HEK293 (cell line): ENCODE data around the gene RTRAF.

Experiments
- CTCF ChIA-PET: fragments of 350-600 bp; formaldehyde crosslinking; extraction: SDS; loops from one replicate; lab custom pipeline; 2021; ENCODE audit warnings: antibody characterized with exemption; lab: Yijun Ruan, JAX
- POLR2A ChIA-PET: fragments of 300-600 bp; formaldehyde crosslinking; extraction: SDS; loops from one replicate; lab custom pipeline; 2020; ENCODE audit warnings: antibody characterized with exemption, inconsistent platforms; lab: Yijun Ruan, JAX
- H3K27ac ChIP-seq: fragments of 200-500 bp; sonication (Bioruptor generic); 2 replicates; pipeline ENCODE4 v1.5.1; 2014; ENCODE audit warnings: low read depth, low read length, control low read depth, inconsistent platforms; ENCODE audit errors: extremely low read depth
- H3K36me3 ChIP-seq, 2 experiments: fragments of 200-500 bp in 1 of 2; sonication (Bioruptor generic) in 1 of 2; 1 replicate in 1 of 2; 2 replicates in 1 of 2; pipeline ENCODE4 v1.5.1; 2014 to 2017; ENCODE audit warnings: inconsistent platforms in 2 of 2, low read length in 2 of 2; ENCODE audit not compliant: control insufficient read depth in 2 of 2, insufficient read depth in 1 of 2
- H3K4me1 ChIP-seq: fragments of 200-500 bp; sonication (Bioruptor generic); 2 replicates; pipeline ENCODE4 v1.5.1; 2014; ENCODE audit warnings: mild to moderate bottlenecking, low read length, inconsistent platforms; ENCODE audit not compliant: control insufficient read depth, insufficient read depth
- H3K4me3 ChIP-seq: 2 replicates; pipeline ENCODE4 v1.5.1; 2011; ENCODE audit warnings: low read depth, mild to moderate bottlenecking, control low read depth, low read length, moderate library complexity
- H3K9me3 ChIP-seq: fragments of 200-500 bp; sonication (Bioruptor generic); 2 replicates; pipeline ENCODE4 v1.5.1; 2014; ENCODE audit warnings: low read depth, low read length, inconsistent platforms; ENCODE audit not compliant: control insufficient read depth, insufficient read depth
- GLIS1 ChIP-seq: fragments of 450-650 bp; formaldehyde crosslinking; IDR thresholded peaks from 2 replicates; pipeline ENCODE4 v1.5.1; 2016; ENCODE audit warnings: missing biosample characterization, missing genetic modification characterization
- GLIS2 ChIP-seq: fragments of 450-650 bp; formaldehyde crosslinking; IDR thresholded peaks from 2 replicates; pipeline ENCODE4 v1.5.1; 2016; ENCODE audit warnings: missing biosample characterization, missing genetic modification characterization
- HOXA7 ChIP-seq: sonication (generic); formaldehyde crosslinking; IDR thresholded peaks from 2 replicates; pipeline ENCODE4 v1.8.1; 2022; ENCODE audit warnings: missing genetic modification reagents, borderline replicate concordance
- HOXC10 ChIP-seq: sonication (generic); formaldehyde crosslinking; IDR thresholded peaks from 2 replicates; pipeline ENCODE4 v1.8.1; 2023; ENCODE audit warnings: mild to moderate bottlenecking, missing genetic modification reagents
- HOXD13 ChIP-seq: sonication (generic); formaldehyde crosslinking; IDR thresholded peaks from 2 replicates; pipeline ENCODE4 v1.8.0; 2022; ENCODE audit warnings: missing genetic modification reagents, borderline replicate concordance
- KLF16 ChIP-seq: fragments of 450-650 bp; formaldehyde crosslinking; IDR thresholded peaks from 2 replicates; pipeline ENCODE4 v1.5.1; 2017; ENCODE audit warnings: missing biosample characterization, missing genetic modification characterization
- RBAK ChIP-seq: fragments of 450-650 bp; formaldehyde crosslinking; IDR thresholded peaks from 2 replicates; pipeline ENCODE4 v1.5.1; 2016; ENCODE audit warnings: missing biosample characterization, missing genetic modification characterization
- SP2 ChIP-seq: fragments of 450-650 bp; formaldehyde crosslinking; IDR thresholded peaks from 2 replicates; pipeline ENCODE4 v1.5.1; 2016; ENCODE audit warnings: missing biosample characterization, missing genetic modification characterization
- ZBTB11 ChIP-seq: fragments of 450-650 bp; formaldehyde crosslinking; conservative IDR thresholded peaks from 2 replicates; pipeline ENCODE4 v1.5.1; 2016; ENCODE audit warnings: low read depth, missing biosample characterization, missing genetic modification characterization
- ZBTB17 ChIP-seq: fragments of 450-650 bp; formaldehyde crosslinking; IDR thresholded peaks from 2 replicates; pipeline ENCODE4 v1.5.1; 2016; ENCODE audit warnings: missing biosample characterization, missing genetic modification characterization
- ZBTB20 ChIP-seq: fragments of 450-650 bp; formaldehyde crosslinking; IDR thresholded peaks from 2 replicates; pipeline ENCODE4 v1.5.1; 2016; ENCODE audit warnings: missing biosample characterization, missing genetic modification characterization
- ZBTB8A ChIP-seq: fragments of 450-650 bp; formaldehyde crosslinking; IDR thresholded peaks from 2 replicates; pipeline ENCODE4 v1.5.1; 2016; ENCODE audit warnings: missing biosample characterization, missing genetic modification characterization
- ZFP69B ChIP-seq: fragments of 450-650 bp; formaldehyde crosslinking; IDR thresholded peaks from 2 replicates; pipeline ENCODE4 v1.5.1; 2016; ENCODE audit warnings: missing biosample characterization, missing genetic modification characterization
- ZIC2 ChIP-seq: fragments of 450-650 bp; formaldehyde crosslinking; IDR thresholded peaks from 2 replicates; pipeline ENCODE4 v1.5.1; 2016; ENCODE audit warnings: missing biosample characterization, missing genetic modification characterization
- ZNF16 ChIP-seq: fragments of 450-650 bp; formaldehyde crosslinking; IDR thresholded peaks from 2 replicates; pipeline ENCODE4 v1.5.1; 2016; ENCODE audit warnings: low read depth, missing biosample characterization, missing genetic modification characterization
- ZNF202 ChIP-seq: fragments of 450-650 bp; formaldehyde crosslinking; IDR thresholded peaks from 2 replicates; pipeline ENCODE4 v1.5.1; 2016; ENCODE audit warnings: missing biosample characterization, missing genetic modification characterization, borderline replicate concordance
- ZNF214 ChIP-seq: fragments of 450-650 bp; formaldehyde crosslinking; IDR thresholded peaks from 2 replicates; pipeline ENCODE4 v1.5.1; 2017; ENCODE audit warnings: missing biosample characterization, mild to moderate bottlenecking, missing genetic modification characterization, borderline replicate concordance
- ZNF239 ChIP-seq: fragments of 450-650 bp; formaldehyde crosslinking; IDR thresholded peaks from 2 replicates; pipeline ENCODE4 v1.5.1; 2016; ENCODE audit warnings: missing biosample characterization, missing genetic modification characterization
- ZNF248 ChIP-seq: fragments of 450-650 bp; formaldehyde crosslinking; IDR thresholded peaks from 2 replicates; pipeline ENCODE4 v1.5.1; 2017; ENCODE audit warnings: missing biosample characterization, missing genetic modification characterization
- ZNF266 ChIP-seq: fragments of 450-650 bp; formaldehyde crosslinking; IDR thresholded peaks from 2 replicates; pipeline ENCODE4 v1.5.1; 2016; ENCODE audit warnings: missing biosample characterization, missing genetic modification characterization, low read depth
- ZNF341 ChIP-seq: fragments of 450-650 bp; formaldehyde crosslinking; IDR thresholded peaks from 2 replicates; pipeline ENCODE4; 2016; ENCODE audit warnings: low read depth, missing biosample characterization, missing genetic modification characterization
- ZNF521 ChIP-seq: fragments of 450-650 bp; formaldehyde crosslinking; IDR thresholded peaks from 2 replicates; pipeline ENCODE4 v1.5.1; 2017; ENCODE audit warnings: missing biosample characterization, mild to moderate bottlenecking, missing genetic modification characterization
- ZNF560 ChIP-seq: fragments of 450-650 bp; formaldehyde crosslinking; IDR thresholded peaks from 2 replicates; pipeline ENCODE4 v1.5.1; 2017; ENCODE audit warnings: missing biosample characterization, missing genetic modification characterization, borderline replicate concordance
- ZNF561 ChIP-seq: fragments of 450-650 bp; IDR thresholded peaks from 2 replicates; pipeline ENCODE4 v1.5.1; 2018; ENCODE audit warnings: missing biosample characterization, missing genetic modification characterization, borderline replicate concordance
- ZNF621 ChIP-seq: fragments of 450-650 bp; formaldehyde crosslinking; IDR thresholded peaks from 2 replicates; pipeline ENCODE4 v1.5.1; 2017; ENCODE audit warnings: missing biosample characterization, missing genetic modification characterization
- ZNF704 ChIP-seq: fragments of 450-650 bp; formaldehyde crosslinking; IDR thresholded peaks from 2 replicates; pipeline ENCODE4 v1.5.1; 2016; ENCODE audit warnings: missing biosample characterization, missing genetic modification characterization
- ZNF785 ChIP-seq: fragments of 450-650 bp; formaldehyde crosslinking; IDR thresholded peaks from 2 replicates; pipeline ENCODE4 v1.5.1; 2016; ENCODE audit warnings: missing biosample characterization, missing genetic modification characterization
- ZNF837 ChIP-seq: fragments of 450-650 bp; formaldehyde crosslinking; IDR thresholded peaks from 2 replicates; pipeline ENCODE4 v1.5.1; 2016; ENCODE audit warnings: missing biosample characterization, missing genetic modification characterization
- TF ChIP-seq, protein P1 (sequence below): fragments of 450-650 bp; formaldehyde crosslinking; IDR thresholded peaks from 2 replicates; pipeline ENCODE4 v1.5.1; 2016; ENCODE audit warnings: missing biosample characterization, missing genetic modification characterization

The RTRAF gene

GRCh38 chr14:52046376-52046917 is 57.1 kb downstream of the RTRAF start (continued):
- TF ChIP-seq ZNF837 (no peak), HOXA7 (no peak)

GRCh38 chr14:52048116-52048515 is 58.8 kb downstream of the RTRAF start:
- H3K36me3 ChIP-seq: no peaks in the 10 kb centered on the region
- TF ChIP-seq ZNF239 (tag by site-specific recombination) (no peak), ZBTB17 (tag by site-specific recombination) (no peak), KLF16 (no peak), ZNF561 (no peak)
- H3K4me1 ChIP-seq: no peaks in the 10 kb centered on the region
- no peak overlapping the region for H3K27ac ChIP-seq
- ChIA-PET CTCF (interaction anchor here (0.6 to 1.1 kb wide), 2 partner anchors 11 to 1091 kb away, joined by 3 read pairs; no protein-coding TSS in a partner anchor), POLR2A (interaction anchor here (1.6 kb wide), 1 partner anchor 21 kb away, joined by 7 read pairs; the partner anchor contains the start of gene NID2)
- H3K4me3 ChIP-seq: no peak overlapping the region
- no peaks in the 10 kb centered on the region for H3K9me3 ChIP-seq

GRCh38 chr14:52048641-52049204 is 59.4 kb downstream of the RTRAF start:
- Histone ChIP-seq H3K4me3 (no peak overlapping the region), H3K36me3 (peaks cover 0 to 4% of the 10 kb centered on the region in 2 experiments; a peak in 1 of 3 replicates), H3K9me3 (no peaks in the 10 kb centered on the region), H3K27ac (no peak overlapping the region), H3K4me1 (no peaks in the 10 kb centered on the region)
- ChIA-PET CTCF (interaction anchor here (0.7 kb wide), 1 partner anchor 25 kb away, joined by 3 read pairs; no protein-coding TSS in a partner anchor), POLR2A (no interaction called here)
- peak; percentile 56; the same call in 1 of the 2 replicates for TF ChIP-seq GLIS1 (tag by site-specific recombination)
- TF ChIP-seq, protein P1, sequence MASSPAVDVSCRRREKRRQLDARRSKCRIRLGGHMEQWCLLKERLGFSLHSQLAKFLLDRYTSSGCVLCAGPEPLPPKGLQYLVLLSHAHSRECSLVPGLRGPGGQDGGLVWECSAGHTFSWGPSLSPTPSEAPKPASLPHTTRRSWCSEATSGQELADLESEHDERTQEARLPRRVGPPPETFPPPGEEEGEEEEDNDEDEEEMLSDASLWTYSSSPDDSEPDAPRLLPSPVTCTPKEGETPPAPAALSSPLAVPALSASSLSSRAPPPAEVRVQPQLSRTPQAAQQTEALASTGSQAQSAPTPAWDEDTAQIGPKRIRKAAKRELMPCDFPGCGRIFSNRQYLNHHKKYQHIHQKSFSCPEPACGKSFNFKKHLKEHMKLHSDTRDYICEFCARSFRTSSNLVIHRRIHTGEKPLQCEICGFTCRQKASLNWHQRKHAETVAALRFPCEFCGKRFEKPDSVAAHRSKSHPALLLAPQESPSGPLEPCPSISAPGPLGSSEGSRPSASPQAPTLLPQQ (tag by site-specific recombination): peak; percentile 90
- peak; percentile 36; the same call in 1 of the 2 replicates for TF ChIP-seq ZBTB17 (tag by site-specific recombination)
- no peak for TF ChIP-seq ZBTB11 (tag by site-specific recombination)
- no peak for TF ChIP-seq ZNF266 (tag by site-specific recombination)
- peak; percentile 70 for TF ChIP-seq ZFP69B (tag by site-specific recombination)
- TF ChIP-seq ZNF521 (tag by site-specific recombination): no peak
- TF ChIP-seq ZNF16 (tag by site-specific recombination): no peak
- TF ChIP-seq ZBTB8A (tag by site-specific recombination): no peak
- TF ChIP-seq GLIS2 (tag by site-specific recombination): no peak
- TF ChIP-seq ZNF248: no peak
- TF ChIP-seq ZNF621 (tag by site-specific recombination): no peak
- no peak for TF ChIP-seq HOXD13
- no peak for TF ChIP-seq ZNF341 (tag by site-specific recombination)
- TF ChIP-seq ZNF202 (tag by site-specific recombination): no peak
- no peak for TF ChIP-seq SP2 (tag by site-specific recombination)
- TF ChIP-seq ZIC2 (tag by site-specific recombination): peak; percentile 25; the same call in 1 of the 2 replicates
- TF ChIP-seq ZNF704 (tag by site-specific recombination): no peak
- TF ChIP-seq ZNF560: no peak
- no peak for TF ChIP-seq ZNF214 (tag by site-specific recombination)
- TF ChIP-seq HOXC10: no peak
- TF ChIP-seq ZNF785: no peak
- TF ChIP-seq RBAK (tag by site-specific recombination): no peak
- TF ChIP-seq ZBTB20 (tag by site-specific recombination): peak; percentile 46; the same call in 1 of the 2 replicates
